GM12878 (cell line): Measurements from ENCODE around the gene NDST3. TPM values are rescaled to one million over a fixed set of nuclear protein-coding genes. Genes with fewer than 3 reads are reported as not detected.

Experiments used
- ATAC-seq: fragments of 200-7000 bp; cut with Tn5 transposase; 3 replicates; pipeline ENCODE4 v1.9.1; 2020; ENCODE audit warnings: mild to moderate bottlenecking, moderate library complexity
- BruUV-seq: library from RNA; stranded (reverse); fragments of 400-500 nt; replicated peaks from 2 replicates; lab custom pipeline; 2021; lab: Mats Ljungman, UMichigan
- CTCF ChIA-PET: fragments of 300-600 bp; sonication (Branson Sonifier 250); formaldehyde crosslinking; extraction: SDS; loops from one replicate; lab custom pipeline; 2021; ENCODE audit warnings: inconsistent platforms; lab: Yijun Ruan, JAX
- POLR2A ChIA-PET: fragments of 350-600 bp; formaldehyde crosslinking; extraction: SDS; loops from one replicate; lab custom pipeline; 2021; ENCODE audit warnings: inconsistent platforms; lab: Charles Lee
- RAD21 ChIA-PET: fragments of 300-600 bp; sonication (Branson Sonifier 250); formaldehyde crosslinking; loops from one replicate; lab custom pipeline; 2023; ENCODE audit warnings: antibody characterized with exemption; ENCODE audit not compliant: unreplicated experiment; lab: Charles Lee
- SMC1A ChIA-PET: fragments of 300-600 bp; sonication (Branson Sonifier 250); formaldehyde crosslinking; loops from one replicate; lab custom pipeline; 2023; ENCODE audit not compliant: unreplicated experiment, uncharacterized antibody; lab: Charles Lee
- DNase-seq: peaks from one replicate; pipeline ENCODE4 v3.0.0-alpha.2; 2011; ENCODE audit warnings: low read depth, low spot score
- FAIRE-seq: peaks from 3 replicates; lab custom pipeline; 2011; peaks lifted over from hg19 to GRCh38; lab: Jason Lieb, UNC
- H2AFZ ChIP-seq: 2 replicates; pipeline ENCODE4 v1.6.0; 2011; ENCODE audit warnings: low read depth, low read length, control low read depth; ENCODE audit not compliant: control insufficient read depth
- H3K27ac ChIP-seq: 2 replicates; pipeline ENCODE4 v1.5.1; 2011; ENCODE audit warnings: control low read depth; ENCODE audit not compliant: control insufficient read depth, insufficient read depth
- H3K27me3 ChIP-seq, 2 experiments: replicated peaks in 1 of 2; 2 replicates each; pipeline versions ENCODE4 v1.6.0 to v1.6.1; 2011; ENCODE audit warnings: low read length in 1 of 2; ENCODE audit not compliant: control insufficient read depth in 2 of 2, insufficient read depth in 2 of 2
- H3K36me3 ChIP-seq, 2 experiments: 2 replicates each; pipeline ENCODE4 v1.5.1; 2011; ENCODE audit warnings: low read length in 1 of 2; ENCODE audit not compliant: control insufficient read depth in 2 of 2, insufficient read depth in 2 of 2
- H3K4me1 ChIP-seq: 2 replicates; pipeline ENCODE4 v1.6.1; 2011; ENCODE audit warnings: mild to moderate bottlenecking, low read length, moderate library complexity, mixed read lengths; ENCODE audit not compliant: control insufficient read depth, insufficient read depth
- H3K4me2 ChIP-seq: 2 replicates; pipeline ENCODE4 v1.6.0; 2011; ENCODE audit warnings: control low read depth; ENCODE audit not compliant: control insufficient read depth, insufficient read depth
- H3K4me3 ChIP-seq: fragments of 200-600 bp; sonication (generic); 2 replicates; pipeline ENCODE4 v1.5.1; 2016
- H3K79me2 ChIP-seq: 2 replicates; pipeline ENCODE4 v1.6.0; 2011; ENCODE audit warnings: low read length; ENCODE audit not compliant: control insufficient read depth, insufficient read depth
- H3K9ac ChIP-seq: 2 replicates; pipeline ENCODE4 v1.8.0; 2011; ENCODE audit warnings: low read length, control low read depth, mixed read lengths; ENCODE audit not compliant: control insufficient read depth, insufficient read depth
- H3K9me3 ChIP-seq: replicated peaks from 3 replicates; pipeline ENCODE4 v1.5.1; 2011; ENCODE audit warnings: mild to moderate bottlenecking, low read length; ENCODE audit not compliant: control insufficient read depth, insufficient read depth
- H4K20me1 ChIP-seq: 2 replicates; pipeline ENCODE4 v1.6.0; 2011; ENCODE audit not compliant: control insufficient read depth, insufficient read depth
- BCL11A ChIP-seq: IDR thresholded peaks from 2 replicates; pipeline ENCODE4 v1.6.1; 2011; ENCODE audit warnings: low read depth, low read length
- CBX3 ChIP-seq: fragments of 200-600 bp; sonication (generic); IDR thresholded peaks from 2 replicates; pipeline ENCODE4 v1.6.1; 2016; ENCODE audit warnings: low read depth, borderline replicate concordance
- CHD2 ChIP-seq: IDR thresholded peaks from 2 replicates; pipeline ENCODE4 v1.6.1; 2011; ENCODE audit warnings: low read depth, low read length, improper control_type of control experiment, borderline replicate concordance
- HCFC1 ChIP-seq: fragments of 150-350 bp; IDR thresholded peaks from 2 replicates; pipeline ENCODE4 v1.6.1; 2014; ENCODE audit warnings: low read length
- NRF1 ChIP-seq: conservative IDR thresholded peaks from 2 replicates; pipeline ENCODE4 v1.6.1; 2011; ENCODE audit warnings: mild to moderate bottlenecking, low read depth, low read length, improper control_type of control experiment
- POU2F2 ChIP-seq: IDR thresholded peaks from 3 replicates; pipeline ENCODE4 v1.6.1; 2011; ENCODE audit warnings: low read depth, mild to moderate bottlenecking, low read length, borderline replicate concordance
- RELA ChIP-seq: fragments of 450-650 bp; IDR thresholded peaks from 2 replicates; pipeline ENCODE4 v1.8.0; 2014; ENCODE audit warnings: borderline replicate concordance; ENCODE audit not compliant: partially characterized antibody
- SMAD5 ChIP-seq: IDR thresholded peaks from 2 replicates; pipeline ENCODE4 v1.6.1; 2016; ENCODE audit warnings: antibody characterized with exemption, low read depth
- WGBS: methylation state at CpG from one replicate; pipeline ENCODE4 v1.1.6; 2016; ENCODE audit warnings: low lambda C conversion rate; ENCODE audit not compliant: insufficient replicate concordance, insufficient coverage; ENCODE audit errors: missing lambda C conversion rate; 5-methylcytosine and 5-hydroxymethylcytosine counted together
- in situ Hi-C: fragments of 300-500 bp; cut with MboI; formaldehyde crosslinking; loops from 9 replicates; pipeline ENCODE4 v1.14.3; 2018; ENCODE audit warnings: mixed read lengths
- intact Hi-C: fragments of 100-400 bp; cut with micrococcal nuclease; formaldehyde crosslinking; loops from one replicate; pipeline ENCODE4 v1.14.2; 2022; ENCODE audit not compliant: unreplicated experiment
- polyA plus RNA-seq, 11 experiments: library from polyadenylated mRNA; depleted of rRNA in 4 of 11; unstranded in 6 of 11; stranded (reverse) in 5 of 11; fragments of >200 nt; fragmentation: Nextera tagmentation in 4 of 11; fragmentation: Illumina TruSeq in 1 of 11; extraction: Ambion mirVana in 4 of 11; extraction: Trizol in 1 of 11; gene quantifications; 1 replicate in 1 of 11; 2 replicates in 10 of 11; pipeline versions ENCODE4 v1.2.1 to v1.2.3, GENCODE V29; 2011 to 2016; ENCODE audit warnings: inconsistent platforms in 2 of 11, missing spikeins in 2 of 11, low read depth in 1 of 11
- total RNA-seq, 4 experiments: library from RNA; depleted of rRNA in 3 of 4; stranded (reverse); fragments of >200 nt in 3 of 4; fragmentation: Illumina TruSeq in 1 of 4; extraction: Trizol in 1 of 4; gene quantifications; 2 replicates each; pipeline versions ENCODE4 v1.2.1 to v1.2.3, GENCODE V29; 2013 to 2021
- TF ChIP-seq, protein P1 (sequence below): IDR thresholded peaks from 2 replicates; pipeline ENCODE4 v1.6.1; 2011; ENCODE audit warnings: borderline replicate concordance, low read depth, mild to moderate bottlenecking, moderate library complexity, low read length; ENCODE audit not compliant: insufficient read depth, poor library complexity, severe bottlenecking

The NDST3 gene
- total and polyA plus RNA-seq, 10 of the 15 experiments (the other 5 are each of a cell fraction or from before 2014, with no cell fraction given), result 0.03 TPM; not detected in 8

DNA sequence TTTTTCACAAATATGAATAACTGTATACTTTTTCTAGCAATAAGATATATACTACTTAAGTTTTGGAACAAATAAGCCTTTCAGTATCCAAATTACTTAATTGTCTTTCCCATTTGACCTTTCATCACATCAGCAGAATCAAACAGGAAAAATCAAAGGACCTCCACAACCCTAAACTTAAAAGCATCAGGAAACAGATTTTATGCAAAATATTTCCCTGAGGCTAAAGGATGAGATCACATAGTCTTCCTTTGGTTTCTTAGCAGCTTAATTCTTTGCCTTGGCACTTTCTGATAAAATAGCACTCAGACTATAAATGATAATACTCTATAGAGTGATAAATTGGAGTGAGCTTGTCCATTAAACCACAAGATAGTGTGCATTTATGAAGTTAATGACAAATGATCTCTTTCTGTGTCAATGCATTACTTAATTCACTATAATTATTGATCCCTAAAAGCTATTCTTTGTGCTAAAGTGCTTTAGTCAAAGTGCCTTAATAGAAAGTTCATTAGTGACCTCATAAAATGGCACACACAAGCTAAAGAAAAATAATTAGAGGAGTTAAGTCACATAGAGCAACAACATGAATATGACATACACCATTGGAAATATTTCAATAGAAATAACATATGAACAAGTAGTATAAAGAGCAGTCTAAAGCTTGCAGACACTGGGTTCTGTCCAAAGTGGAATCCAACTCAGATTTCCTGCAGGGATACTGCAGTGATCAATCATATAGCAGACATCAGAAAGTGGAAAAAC is 15.7 kb upstream of the NDST3 start:
- ChIA-PET CTCF (no interaction called here), POLR2A (no interaction called here), SMC1A (interaction anchor here (1.0 kb wide), 1 partner anchor 12 kb away, joined by 3 read pairs; no protein-coding TSS in a partner anchor), RAD21 (no interaction called here)
- no peaks in the 10 kb centered on the region for H3K79me2 ChIP-seq
- no peaks in the 10 kb centered on the region for H3K36me3 ChIP-seq
- no peak for ATAC-seq
- H3K4me3 ChIP-seq, result no peak overlapping the region
- no peak overlapping the region for H2AFZ ChIP-seq
- intact Hi-C loops, result no loop called here
- H3K27me3 ChIP-seq, result no peaks in the 10 kb centered on the region
- DNase-seq, result no peak
- no peaks in the 10 kb centered on the region for H3K9me3 ChIP-seq
- no peaks in the 10 kb centered on the region for H4K20me1 ChIP-seq
- H3K4me2 ChIP-seq, result no peak overlapping the region
- no peak for TF ChIP-seq HCFC1
- no peak for TF ChIP-seq NRF1
- TF ChIP-seq BCL11A, result no peak
- TF ChIP-seq CBX3, result no peak
- in situ Hi-C loops, result no loop called here
- no peaks in the 10 kb centered on the region for H3K4me1 ChIP-seq
- FAIRE-seq, result no peak
- no peak overlapping the region for H3K27ac ChIP-seq
- BruUV-seq, result no TSS peak
- H3K9ac ChIP-seq, result no peak overlapping the region

DNA sequence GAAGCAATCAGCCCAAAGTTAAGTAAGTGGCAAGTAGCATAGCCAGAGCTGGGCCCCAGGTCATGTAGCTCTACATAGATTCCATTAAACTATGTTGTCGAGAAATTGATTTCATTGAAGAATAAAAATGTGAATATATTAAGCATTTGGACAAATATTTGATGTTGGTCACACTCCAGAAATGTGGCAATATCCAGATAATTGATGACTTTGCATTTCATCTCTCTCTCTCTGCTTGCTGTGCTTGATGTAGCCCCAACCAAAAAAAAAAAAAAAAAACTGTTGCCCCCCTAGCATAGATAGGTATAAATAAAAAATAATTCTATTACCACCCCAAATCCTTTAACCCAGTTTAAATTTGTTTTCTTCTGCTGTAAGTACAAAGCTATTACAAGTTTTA is 7.5 kb upstream of the NDST3 start:
- H3K4me3 ChIP-seq, result no peak overlapping the region
- SMC1A ChIA-PET, result interaction anchor here (0.7 kb wide), 1 partner anchor 26 kb away, joined by 3 read pairs; no protein-coding TSS in a partner anchor
- H4K20me1 ChIP-seq, result no peaks in the 10 kb centered on the region
- TF ChIP-seq POU2F2 (no peak), RELA (no peak), SMAD5 (no peak), CHD2 (no peak)
- TF ChIP-seq, protein P1, sequence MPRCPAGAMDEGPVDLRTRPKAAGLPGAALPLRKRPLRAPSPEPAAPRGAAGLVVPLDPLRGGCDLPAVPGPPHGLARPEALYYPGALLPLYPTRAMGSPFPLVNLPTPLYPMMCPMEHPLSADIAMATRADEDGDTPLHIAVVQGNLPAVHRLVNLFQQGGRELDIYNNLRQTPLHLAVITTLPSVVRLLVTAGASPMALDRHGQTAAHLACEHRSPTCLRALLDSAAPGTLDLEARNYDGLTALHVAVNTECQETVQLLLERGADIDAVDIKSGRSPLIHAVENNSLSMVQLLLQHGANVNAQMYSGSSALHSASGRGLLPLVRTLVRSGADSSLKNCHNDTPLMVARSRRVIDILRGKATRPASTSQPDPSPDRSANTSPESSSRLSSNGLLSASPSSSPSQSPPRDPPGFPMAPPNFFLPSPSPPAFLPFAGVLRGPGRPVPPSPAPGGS, result no peak
- TF ChIP-seq, all 136 proteins: peak for 0
- CTCF ChIA-PET, result interaction anchor here (1.1 kb wide), 1 partner anchor 13 kb away, joined by 3 read pairs; no protein-coding TSS in a partner anchor
- POLR2A ChIA-PET, result no interaction called here
- H2AFZ ChIP-seq, result no peak overlapping the region
- no peak overlapping the region for H3K27ac ChIP-seq
- no peaks in the 10 kb centered on the region for H3K4me1 ChIP-seq
- intact Hi-C loops, result no loop called here
- H3K79me2 ChIP-seq, result no peaks in the 10 kb centered on the region
- BruUV-seq, result no TSS peak
- no peaks in the 10 kb centered on the region for H3K27me3 ChIP-seq
- no peak overlapping the region for H3K4me2 ChIP-seq
- no peak for FAIRE-seq
- H3K36me3 ChIP-seq, result no peaks in the 10 kb centered on the region
- ATAC-seq, result no peak
- WGBS, result 0% methylated on average over 1 of the region's 1 CpG
- no peak overlapping the region for H3K9ac ChIP-seq
- H3K9me3 ChIP-seq, result no peaks in the 10 kb centered on the region
- RAD21 ChIA-PET, result no interaction called here
- DNase-seq, result no peak
- in situ Hi-C loops, result no loop called here
